H1 (cell line): ENCODE results near the gene AGR3. TPM values are rescaled to one million over a fixed set of nuclear protein-coding genes. Genes with fewer than 3 reads are reported as not detected.

Source experiments
- CTCF ChIA-PET: fragments of 300-600 bp; sonication (Branson Sonifier 250); formaldehyde crosslinking; loops from one replicate; lab custom pipeline; 2021; ENCODE audit not compliant: partially characterized antibody; lab: Charles Lee
- POLR2A ChIA-PET: fragments of 300-600 bp; sonication (Branson Sonifier 250); formaldehyde crosslinking; loops from one replicate; lab custom pipeline; 2021; ENCODE audit warnings: inconsistent platforms; ENCODE audit not compliant: partially characterized antibody; lab: Charles Lee
- DNase-seq, 2 experiments: peaks; one replicate each; pipeline versions ENCODE4 v3.0.0 to v3.0.0-alpha.2; 2010 to 2022; ENCODE audit warnings: low spot score in 2 of 2, low read depth in 1 of 2, mixed read lengths in 1 of 2
- FAIRE-seq: peaks from 2 replicates; lab custom pipeline; 2011; peaks lifted over from hg19 to GRCh38; lab: Jason Lieb, UNC
- H2AFZ ChIP-seq: 2 replicates; pipeline ENCODE4 v1.8.1; 2012; ENCODE audit warnings: low read length, inconsistent platforms
- H2AK5ac ChIP-seq: 2 replicates; pipeline ENCODE4 v1.6.1; 2013; ENCODE audit warnings: low read depth, low read length
- H2BK120ac ChIP-seq: replicated peaks from 2 replicates; pipeline ENCODE3; 2013; ENCODE audit warnings: low read depth, low read length, inconsistent platforms
- H2BK12ac ChIP-seq: 2 replicates; pipeline ENCODE4 v1.6.1; 2013; ENCODE audit warnings: low read depth, low read length
- H2BK15ac ChIP-seq: 2 replicates; pipeline ENCODE4 v1.6.1; 2013; ENCODE audit warnings: low read length
- H2BK20ac ChIP-seq: 2 replicates; pipeline ENCODE4 v1.6.1; 2013; ENCODE audit warnings: low read length
- H2BK5ac ChIP-seq: 2 replicates; pipeline ENCODE4 v1.6.1; 2013; ENCODE audit warnings: low read depth, low read length
- H3K14ac ChIP-seq: 2 replicates; pipeline ENCODE4 v1.6.1; 2013; ENCODE audit warnings: inconsistent platforms; ENCODE audit not compliant: insufficient read length
- H3K18ac ChIP-seq: 2 replicates; pipeline ENCODE4 v1.6.1; 2013; ENCODE audit warnings: low read length; ENCODE audit errors: extremely low read depth
- H3K23ac ChIP-seq: 2 replicates; pipeline ENCODE4 v1.6.1; 2013; ENCODE audit warnings: inconsistent platforms; ENCODE audit not compliant: insufficient read length
- H3K23me2 ChIP-seq: 2 replicates; pipeline ENCODE4 v1.6.1; 2013; ENCODE audit warnings: low read depth, low read length
- H3K27ac ChIP-seq: 2 replicates; pipeline ENCODE4 v1.6.1; 2011; ENCODE audit warnings: low read depth, low read length, inconsistent platforms
- H3K27me3 ChIP-seq, 4 experiments: replicated peaks in 1 of 4; 1 replicate in 1 of 4; 2 replicates in 3 of 4; pipeline versions ENCODE4 v1.6.1 to v1.8.1; 2011 to 2013; ENCODE audit warnings: low read length in 3 of 4, mild to moderate bottlenecking in 3 of 4, inconsistent platforms in 2 of 4, mixed read lengths in 2 of 4, moderate library complexity in 1 of 4; ENCODE audit not compliant: control insufficient read depth in 3 of 4, insufficient read depth in 3 of 4; ENCODE audit errors: extremely low read depth in 1 of 4
- H3K36me3 ChIP-seq, 4 experiments: 2 replicates each; pipeline versions ENCODE4 v1.6.1 to v1.8.1; 2011 to 2013; ENCODE audit warnings: mild to moderate bottlenecking in 4 of 4, low read length in 3 of 4, moderate library complexity in 2 of 4, control low read depth in 1 of 4, inconsistent platforms in 1 of 4; ENCODE audit not compliant: insufficient read depth in 4 of 4, control insufficient read depth in 2 of 4
- H3K4ac ChIP-seq: replicated peaks from 2 replicates; pipeline ENCODE3; 2013; ENCODE audit warnings: low read length, low read depth, mixed read lengths, inconsistent platforms; ENCODE audit not compliant: insufficient read length
- H3K4me1 ChIP-seq, 4 experiments: replicated peaks in 1 of 4; 1 replicate in 1 of 4; 2 replicates in 3 of 4; pipeline versions ENCODE4 v1.6.1 to v1.8.1; 2011 to 2013; ENCODE audit warnings: low read length in 3 of 4, inconsistent platforms in 2 of 4, mixed read lengths in 1 of 4; ENCODE audit not compliant: insufficient read depth in 4 of 4, control insufficient read depth in 3 of 4
- H3K4me2 ChIP-seq, 2 experiments: 2 replicates each; pipeline versions ENCODE4 v1.6.1 to v1.8.1; 2011 to 2013; ENCODE audit warnings: low read depth in 2 of 2, low read length in 2 of 2, control low read depth in 1 of 2, inconsistent platforms in 1 of 2, mild to moderate bottlenecking in 1 of 2; ENCODE audit not compliant: insufficient read depth in 1 of 2
- H3K4me3 ChIP-seq, 4 experiments: fragments of 200-600, 300-600 bp in 1 of 4; sonication (generic), shearing (Covaris generic), sonication (Bioruptor Twin) in 1 of 4; 2 replicates each; pipeline versions ENCODE4 v1.5.1 to v1.8.1; 2011 to 2016; ENCODE audit warnings: low read length in 4 of 4, low read depth in 3 of 4, control low read depth in 2 of 4, inconsistent platforms in 2 of 4, mild to moderate bottlenecking in 2 of 4, mixed read lengths in 1 of 4, moderate library complexity in 1 of 4; ENCODE audit not compliant: insufficient read depth in 2 of 4; ENCODE audit errors: extremely low read depth in 1 of 4
- H3K56ac ChIP-seq: replicated peaks from 2 replicates; pipeline ENCODE3; 2013; ENCODE audit warnings: low read depth, mild to moderate bottlenecking, mixed read lengths, low read length, inconsistent platforms; ENCODE audit not compliant: insufficient read length
- H3K79me1 ChIP-seq: 2 replicates; pipeline ENCODE4 v1.6.1; 2013; ENCODE audit warnings: low read depth, low read length, control low read depth
- H3K79me2 ChIP-seq, 2 experiments: 2 replicates each; pipeline versions ENCODE4 v1.6.1 to v1.8.1; 2012 to 2013; ENCODE audit warnings: low read length in 2 of 2, mild to moderate bottlenecking in 2 of 2, inconsistent platforms in 1 of 2; ENCODE audit not compliant: insufficient read depth in 2 of 2, control insufficient read depth in 1 of 2
- H3K9ac ChIP-seq, 4 experiments: replicated peaks in 1 of 4; 1 replicate in 1 of 4; 2 replicates in 3 of 4; pipeline versions ENCODE4 v1.6.1 to v1.8.1; 2011 to 2013; ENCODE audit warnings: low read depth in 3 of 4, low read length in 3 of 4, control low read depth in 2 of 4, mild to moderate bottlenecking in 2 of 4, moderate library complexity in 2 of 4, inconsistent platforms in 1 of 4; ENCODE audit errors: extremely low read depth in 1 of 4
- H3K9me3 ChIP-seq, 2 experiments: 2 replicates each; pipeline versions ENCODE4 v1.6.1 to v1.8.1; 2012 to 2013; ENCODE audit warnings: mild to moderate bottlenecking in 2 of 2, moderate library complexity in 2 of 2, control low read depth in 1 of 2, inconsistent platforms in 1 of 2, low read depth in 1 of 2, low read length in 1 of 2, mixed read lengths in 1 of 2; ENCODE audit not compliant: insufficient read depth in 2 of 2
- H4K20me1 ChIP-seq, 2 experiments: replicated peaks in 1 of 2; 2 replicates each; pipeline versions ENCODE3 to v1.8.1; 2011 to 2013; ENCODE audit warnings: inconsistent platforms in 2 of 2, low read length in 2 of 2, mild to moderate bottlenecking in 1 of 2; ENCODE audit not compliant: insufficient read depth in 2 of 2, control insufficient read depth in 1 of 2
- H4K5ac ChIP-seq: 2 replicates; pipeline ENCODE4 v1.6.1; 2013; ENCODE audit warnings: low read length, low read depth, mixed read lengths, inconsistent platforms; ENCODE audit not compliant: insufficient read length
- H4K8ac ChIP-seq: 2 replicates; pipeline ENCODE4 v1.8.0; 2013; ENCODE audit warnings: mild to moderate bottlenecking, moderate library complexity, low read length, inconsistent platforms; ENCODE audit not compliant: insufficient read depth; ENCODE audit errors: extremely low read depth
- H4K91ac ChIP-seq: replicated peaks from 2 replicates; pipeline ENCODE3; 2013; ENCODE audit warnings: low read length, mixed read lengths, inconsistent platforms; ENCODE audit not compliant: insufficient read length
- ATF3 ChIP-seq: IDR thresholded peaks from 2 replicates; pipeline ENCODE4 v1.6.1; 2011; ENCODE audit warnings: low read depth, mild to moderate bottlenecking, low read length; ENCODE audit not compliant: insufficient read depth
- CEBPB ChIP-seq: IDR thresholded peaks from 2 replicates; pipeline ENCODE4 v1.6.1; 2012; ENCODE audit warnings: low read depth, low read length
- CREB1 ChIP-seq: IDR thresholded peaks from 2 replicates; pipeline ENCODE4 v1.6.1; 2012; ENCODE audit warnings: inconsistent platforms
- EGR1 ChIP-seq: IDR thresholded peaks from 2 replicates; pipeline ENCODE4 v1.6.1; 2011; ENCODE audit warnings: low read depth, low read length, borderline replicate concordance
- JUN ChIP-seq: IDR thresholded peaks from 2 replicates; pipeline ENCODE4 v1.6.1; 2011; ENCODE audit warnings: low read depth, mild to moderate bottlenecking, improper control_type of control experiment, low read length
- KDM1A ChIP-seq: fragments of 200-600, 300-600 bp; sonication (generic); IDR thresholded peaks from 2 replicates; pipeline ENCODE4 v1.7.1; 2016; ENCODE audit warnings: mild to moderate bottlenecking, low read length, borderline replicate concordance
- KDM4A ChIP-seq: IDR thresholded peaks from one replicate; pipeline ENCODE4 v1.7.1; 2012; ENCODE audit warnings: low read depth, mild to moderate bottlenecking, moderate library complexity, low read length, inconsistent platforms; ENCODE audit not compliant: severe bottlenecking
- KDM5A ChIP-seq: fragments of 200-600 bp; IDR thresholded peaks from 2 replicates; pipeline ENCODE4 v1.7.1; 2012; ENCODE audit warnings: mild to moderate bottlenecking, low read length, inconsistent platforms, mixed read lengths
- NRF1 ChIP-seq: IDR thresholded peaks from 2 replicates; pipeline ENCODE4 v1.6.1; 2011; ENCODE audit warnings: mild to moderate bottlenecking, low read depth, low read length, improper control_type of control experiment
- POU5F1 ChIP-seq: IDR thresholded peaks from 2 replicates; pipeline ENCODE4 v1.6.1; 2011; ENCODE audit warnings: low read depth, mild to moderate bottlenecking, low read length, moderate library complexity
- RBBP5 ChIP-seq: IDR thresholded peaks from 2 replicates; pipeline ENCODE4 v1.7.1; 2012; ENCODE audit warnings: low read depth, mild to moderate bottlenecking, inconsistent platforms, low read length, moderate library complexity, borderline replicate concordance
- RFX5 ChIP-seq: IDR thresholded peaks from 2 replicates; pipeline ENCODE4 v1.6.1; 2011; ENCODE audit warnings: low read depth, low read length, improper control_type of control experiment, borderline replicate concordance
- RXRA ChIP-seq: IDR thresholded peaks from 2 replicates; pipeline ENCODE4 v1.6.1; 2011; ENCODE audit warnings: low read depth, mild to moderate bottlenecking, low read length, moderate library complexity; ENCODE audit not compliant: insufficient read depth
- SIN3A ChIP-seq, 2 experiments: IDR thresholded peaks in 1 of 2; conservative IDR thresholded peaks in 1 of 2; 2 replicates each; pipeline ENCODE4 v1.6.1; 2011 to 2012; ENCODE audit warnings: low read length in 2 of 2, improper control_type of control experiment in 1 of 2, low read depth in 1 of 2, mild to moderate bottlenecking in 1 of 2
- SP2 ChIP-seq: IDR thresholded peaks from 2 replicates; pipeline ENCODE4 v1.6.1; 2012; ENCODE audit warnings: mild to moderate bottlenecking, low read length, inconsistent platforms
- SP4 ChIP-seq: IDR thresholded peaks from 2 replicates; pipeline ENCODE4 v1.6.1; 2012; ENCODE audit warnings: low read length, inconsistent platforms
- TEAD4 ChIP-seq: IDR thresholded peaks from 2 replicates; pipeline ENCODE4 v1.6.1; 2012; ENCODE audit warnings: low read depth, low read length, inconsistent platforms, mixed read lengths
- polyA plus RNA-seq, 7 experiments: library from polyadenylated mRNA; depleted of rRNA in 3 of 7; stranded (reverse) in 5 of 7; unstranded in 2 of 7; fragments of >200 nt in 5 of 7; fragments of 200-250 nt in 2 of 7; gene quantifications; 1 replicate in 5 of 7; 2 replicates in 1 of 7; 4 replicates in 1 of 7; pipeline versions ENCODE4 v1.2.1 to v1.2.3, GENCODE V29; 2011 to 2013; ENCODE audit warnings: missing spikeins in 2 of 7, mixed read lengths in 2 of 7
- total RNA-seq: library from RNA; stranded (reverse); fragmentation: NEBNext Ultra II Directional; extraction: Animal tissue kit (Norgen Biotek cat#: 25700); gene quantifications from 2 replicates; pipeline ENCODE4 v1.2.1, GENCODE V29; 2021

Gene AGR3
- total and polyA plus RNA-seq, 2 of the 8 experiments (the other 6 are each of a cell fraction or from before 2014, with no cell fraction given): not detected

- Histone ChIP-seq H3K36me3 (no peaks in the 10 kb centered on the region), H2BK15ac (no peak overlapping the region), H4K91ac (no peak overlapping the region), H3K27ac (no peak overlapping the region), H3K9me3 (no peaks in the 10 kb centered on the region), H3K4ac (no peak overlapping the region), H3K18ac (no peak overlapping the region), H2AFZ (no peak overlapping the region), H2BK120ac (no peak overlapping the region), H3K23ac (no peak overlapping the region), H3K79me2 (no peaks in the 10 kb centered on the region), H4K5ac (no peak overlapping the region), H3K4me2 (no peak overlapping the region), H4K8ac (no peak overlapping the region), H3K27me3 (no peaks in the 10 kb centered on the region), H3K4me1 (no peaks in the 10 kb centered on the region), H3K14ac (no peak overlapping the region), H3K9ac (no peak overlapping the region), H2BK12ac (no peak overlapping the region), H3K56ac (no peak overlapping the region), H3K79me1 (no peaks in the 10 kb centered on the region), H3K4me3 (no peak overlapping the region), H2BK5ac (no peak overlapping the region), H4K20me1 (no peaks in the 10 kb centered on the region), H2BK20ac (no peak overlapping the region), H2AK5ac (no peak overlapping the region), H3K23me2 (no peaks in the 10 kb centered on the region)
- CTCF ChIA-PET: interaction anchor here (2.8 kb wide), 1 partner anchor 25 kb away, joined by 8 read pairs; no protein-coding TSS in a partner anchor
- DNase-seq (no peak), FAIRE-seq (no peak)
- POLR2A ChIA-PET: no interaction called here
- TF ChIP-seq SIN3A (conservative IDR thresholded peaks at IDR 0.05 in 1 of 2, IDR thresholded peaks at IDR 0.05 in 1 of 2; ENCODE audit: low read depth in 1 of 2, low read length in 2 of 2) (no peak), ATF3 (no peak), EGR1 (no peak), TEAD4 (no peak), KDM4A (no peak), SP2 (no peak), POU5F1 (no peak), JUN (no peak), NRF1 (no peak), CEBPB (no peak), SP4 (no peak), KDM1A (no peak), RBBP5 (no peak), KDM5A (no peak), CREB1 (no peak), RFX5 (no peak), RXRA (no peak)
Measured at GRCh38 chr7:16826060-16826459, 55.7 kb downstream of the AGR3 start.
